GM23338 (cell line): ENCODE data around the gene SEMA3E. TPM values are rescaled to one million over a fixed set of nuclear protein-coding genes. Genes with fewer than 3 reads are reported as not detected.

Experiments used
- ATAC-seq: fragments of 200-7000 bp; cut with Tn5 transposase; 3 replicates; pipeline ENCODE4 v1.9.1; 2020
- DNase-seq: peaks from one replicate; pipeline ENCODE4 v3.0.0-alpha.2; 2015; ENCODE audit warnings: low spot score
- H2AFZ ChIP-seq: fragments of 200-600 bp; sonication (generic); 2 replicates; pipeline ENCODE4 v1.8.0; 2016; ENCODE audit warnings: antibody characterized with exemption, mild to moderate bottlenecking, moderate library complexity
- H3F3A ChIP-seq: fragments of 200-600 bp; sonication (generic); replicated peaks from 2 replicates; pipeline ENCODE4 v1.8.0; 2017; ENCODE audit warnings: antibody characterized with exemption, mixed run types, low read depth
- H3K27ac ChIP-seq: fragments of 200-600 bp; sonication (generic); 2 replicates; pipeline ENCODE4 v1.6.1; 2016; ENCODE audit warnings: low read depth
- H3K27me3 ChIP-seq: fragments of 200-600 bp; sonication (generic); 2 replicates; pipeline ENCODE4 v1.8.0; 2016; ENCODE audit warnings: mild to moderate bottlenecking, mixed run types, moderate library complexity; ENCODE audit not compliant: insufficient read depth
- H3K36me3 ChIP-seq: fragments of 200-600 bp; sonication (generic); 2 replicates; pipeline ENCODE4 v1.8.0; 2016; ENCODE audit warnings: mild to moderate bottlenecking; ENCODE audit not compliant: insufficient read depth
- H3K4me1 ChIP-seq: fragments of 200-600 bp; sonication (generic); 2 replicates; pipeline ENCODE4 v1.8.0; 2016; ENCODE audit warnings: mild to moderate bottlenecking, moderate library complexity; ENCODE audit not compliant: insufficient read depth
- H3K4me2 ChIP-seq: fragments of 200-600 bp; sonication (generic); 2 replicates; pipeline ENCODE4 v1.7.1; 2017; ENCODE audit warnings: mixed run types
- H3K4me3 ChIP-seq: fragments of 200-600 bp; sonication (generic); 2 replicates; pipeline ENCODE4 v1.6.1; 2016; ENCODE audit warnings: mixed run types
- H3K79me2 ChIP-seq: fragments of 200-600 bp; sonication (generic); replicated peaks from 2 replicates; pipeline ENCODE4 v1.8.0; 2017; ENCODE audit warnings: mild to moderate bottlenecking; ENCODE audit not compliant: insufficient read depth
- H3K9me2 ChIP-seq: fragments of 200-600 bp; sonication (generic); 2 replicates; pipeline ENCODE4 v1.8.0; 2017; ENCODE audit not compliant: insufficient read depth
- H4K20me1 ChIP-seq: fragments of 200-600 bp; sonication (generic); replicated peaks from 2 replicates; pipeline ENCODE4 v1.8.0; 2017; ENCODE audit warnings: mild to moderate bottlenecking; ENCODE audit not compliant: insufficient read depth
- H3K27ac Mint-ChIP-seq: 2 replicates; pipeline ENCODE4 v1.8.0; 2020; ENCODE audit warnings: inconsistent platforms, mild to moderate bottlenecking, moderate library complexity, mixed read lengths
- H3K27me3 Mint-ChIP-seq: 3 replicates; pipeline ENCODE4 v1.8.0; 2022; ENCODE audit warnings: low read depth, mild to moderate bottlenecking, moderate library complexity, mixed read lengths, inconsistent platforms; ENCODE audit not compliant: insufficient read depth, poor library complexity
- H3K36me3 Mint-ChIP-seq: 3 replicates; pipeline ENCODE4 v1.8.0; 2021; ENCODE audit warnings: low read depth, mild to moderate bottlenecking, inconsistent platforms, moderate library complexity, mixed read lengths
- H3K4me1 Mint-ChIP-seq: 3 replicates; pipeline ENCODE4 v1.8.0; 2020; ENCODE audit warnings: mild to moderate bottlenecking, inconsistent platforms, mixed read lengths
- H3K4me3 Mint-ChIP-seq: 3 replicates; pipeline ENCODE4 v1.8.0; 2021; ENCODE audit warnings: moderate library complexity, mild to moderate bottlenecking, inconsistent platforms, mixed read lengths
- H3K9me3 Mint-ChIP-seq: 3 replicates; pipeline ENCODE4 v1.8.0; 2020; ENCODE audit warnings: moderate library complexity, mild to moderate bottlenecking, inconsistent platforms, mixed read lengths
- CREB1 ChIP-seq: fragments of 250-450 bp; sonication (Bioruptor Pico); IDR thresholded peaks from 2 replicates; pipeline ENCODE4 v1.5.0; 2020; ENCODE audit warnings: low read depth, mild to moderate bottlenecking, moderate library complexity
- EZH2 ChIP-seq: fragments of 200-600 bp; sonication (generic); IDR thresholded peaks from one replicate; pipeline ENCODE4 v1.8.0; 2017; ENCODE audit warnings: antibody characterized with exemption, mild to moderate bottlenecking, low read depth; ENCODE audit not compliant: unreplicated experiment
- EZH2phosphoT487 ChIP-seq: fragments of 200-600 bp; sonication (generic); IDR thresholded peaks from one replicate; pipeline ENCODE4 v1.8.1; 2018; ENCODE audit warnings: antibody characterized with exemption; ENCODE audit not compliant: unreplicated experiment
- NANOG ChIP-seq: IDR thresholded peaks from 2 replicates; pipeline ENCODE4 v1.6.1; 2016; ENCODE audit warnings: antibody characterized with exemption, borderline replicate concordance
- POLR2AphosphoS5 ChIP-seq: IDR thresholded peaks from 2 replicates; pipeline ENCODE4 v1.6.1; 2016; ENCODE audit warnings: antibody characterized with exemption, low read depth
- STAT1 ChIP-seq: IDR thresholded peaks from one replicate; pipeline ENCODE4 v1.6.1; 2016; ENCODE audit warnings: antibody characterized with exemption; ENCODE audit not compliant: unreplicated experiment
- ZNF114 ChIP-seq: fragments of 250-450 bp; sonication (Bioruptor Pico); IDR thresholded peaks from 2 replicates; pipeline ENCODE4 v1.5.0; 2020; ENCODE audit warnings: mild to moderate bottlenecking, moderate library complexity
- polyA plus RNA-seq: library from polyadenylated mRNA; unstranded; fragments of >200 nt; fragmentation: Nextera tagmentation; extraction: Ambion mirVana; gene quantifications from 2 replicates; pipeline ENCODE4 v1.2.1, GENCODE V29; 2016
- total RNA-seq: library from RNA; depleted of rRNA; stranded (reverse); fragments of >200 nt; shearing (Covaris generic); gene quantifications from 2 replicates; pipeline ENCODE4 v1.2.3, GENCODE V29; 2014
- TF ChIP-seq, protein P1 (sequence below): IDR thresholded peaks from one replicate; pipeline ENCODE4 v1.6.1; 2018; ENCODE audit warnings: antibody characterized with exemption; ENCODE audit not compliant: unreplicated experiment
- TF ChIP-seq, protein P2 (sequence below), 2 experiments: fragments of 200-600 bp in 1 of 2; sonication (generic) in 1 of 2; conservative IDR thresholded peaks; 2 replicates each; pipeline versions ENCODE4 v1.5.1 to v1.6.1; 2016 to 2017; ENCODE audit warnings: antibody characterized with exemption in 2 of 2, low read depth in 2 of 2, mild to moderate bottlenecking in 2 of 2, moderate library complexity in 1 of 2
- TF ChIP-seq, protein P3 (sequence below): IDR thresholded peaks from 2 replicates; pipeline ENCODE4 v1.6.1; 2016; ENCODE audit warnings: antibody characterized with exemption

SEMA3E gene
- total and polyA plus RNA-seq, 2 experiments from 2014 or later: 5.4 to 15.7 TPM

DNA sequence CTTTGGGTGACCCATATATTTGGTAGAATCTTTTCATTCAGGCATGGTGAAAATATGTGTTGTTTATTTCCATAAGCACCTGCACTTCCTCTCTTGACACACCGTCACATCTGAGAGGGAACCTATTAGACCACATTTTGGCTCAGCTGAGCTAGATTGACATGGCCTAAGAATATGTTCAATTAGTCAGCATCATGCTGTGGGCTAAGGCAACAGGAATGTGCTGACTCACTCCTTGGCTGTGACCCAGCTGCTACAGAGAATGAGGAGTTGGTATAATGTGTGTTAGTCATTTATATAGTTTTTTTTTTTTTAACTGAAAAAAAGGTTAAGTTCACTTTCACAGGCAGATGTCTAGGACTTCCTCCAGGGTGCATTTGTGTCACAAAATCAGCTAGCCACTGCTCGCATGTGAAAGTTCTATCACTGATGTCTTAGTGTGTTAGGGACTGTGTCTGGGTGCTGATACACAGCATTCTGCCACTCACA lies 180.6 kb downstream of the SEMA3E start:
- H3K4me1 ChIP-seq: peaks cover 37% of the 10 kb centered on the region
- H3K27ac ChIP-seq: peak overlapping the region; percentile 94
- Mint-ChIP-seq H3K27me3 (peaks cover 26% of the 10 kb centered on the region), H3K27ac (peak overlapping the region; percentile 95), H3K36me3 (peaks cover 41% of the 10 kb centered on the region), H3K9me3 (no peaks in the 10 kb centered on the region), H3K4me3 (no peak overlapping the region), H3K4me1 (peaks cover 43% of the 10 kb centered on the region)
- H3K27me3 ChIP-seq: no peaks in the 10 kb centered on the region
- H3K36me3 ChIP-seq: no peaks in the 10 kb centered on the region
- H3K9me2 ChIP-seq: no peaks in the 10 kb centered on the region
- H3K4me2 ChIP-seq: 0 out of 2 replicates have a peak overlapping the region, but pooled peaks have one; percentile 3
- H4K20me1 ChIP-seq: no peaks in the 10 kb centered on the region
- no peak overlapping the region for H2AFZ ChIP-seq
- no peak overlapping the region for H3K4me3 ChIP-seq
- H3F3A ChIP-seq: peaks cover 9% of the 10 kb centered on the region
- TF ChIP-seq NANOG: no peak
- TF ChIP-seq POLR2AphosphoS5: peak; percentile 85
- TF ChIP-seq, protein P1, sequence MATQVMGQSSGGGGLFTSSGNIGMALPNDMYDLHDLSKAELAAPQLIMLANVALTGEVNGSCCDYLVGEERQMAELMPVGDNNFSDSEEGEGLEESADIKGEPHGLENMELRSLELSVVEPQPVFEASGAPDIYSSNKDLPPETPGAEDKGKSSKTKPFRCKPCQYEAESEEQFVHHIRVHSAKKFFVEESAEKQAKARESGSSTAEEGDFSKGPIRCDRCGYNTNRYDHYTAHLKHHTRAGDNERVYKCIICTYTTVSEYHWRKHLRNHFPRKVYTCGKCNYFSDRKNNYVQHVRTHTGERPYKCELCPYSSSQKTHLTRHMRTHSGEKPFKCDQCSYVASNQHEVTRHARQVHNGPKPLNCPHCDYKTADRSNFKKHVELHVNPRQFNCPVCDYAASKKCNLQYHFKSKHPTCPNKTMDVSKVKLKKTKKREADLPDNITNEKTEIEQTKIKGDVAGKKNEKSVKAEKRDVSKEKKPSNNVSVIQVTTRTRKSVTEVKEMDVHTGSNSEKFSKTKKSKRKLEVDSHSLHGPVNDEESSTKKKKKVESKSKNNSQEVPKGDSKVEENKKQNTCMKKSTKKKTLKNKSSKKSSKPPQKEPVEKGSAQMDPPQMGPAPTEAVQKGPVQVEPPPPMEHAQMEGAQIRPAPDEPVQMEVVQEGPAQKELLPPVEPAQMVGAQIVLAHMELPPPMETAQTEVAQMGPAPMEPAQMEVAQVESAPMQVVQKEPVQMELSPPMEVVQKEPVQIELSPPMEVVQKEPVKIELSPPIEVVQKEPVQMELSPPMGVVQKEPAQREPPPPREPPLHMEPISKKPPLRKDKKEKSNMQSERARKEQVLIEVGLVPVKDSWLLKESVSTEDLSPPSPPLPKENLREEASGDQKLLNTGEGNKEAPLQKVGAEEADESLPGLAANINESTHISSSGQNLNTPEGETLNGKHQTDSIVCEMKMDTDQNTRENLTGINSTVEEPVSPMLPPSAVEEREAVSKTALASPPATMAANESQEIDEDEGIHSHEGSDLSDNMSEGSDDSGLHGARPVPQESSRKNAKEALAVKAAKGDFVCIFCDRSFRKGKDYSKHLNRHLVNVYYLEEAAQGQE: no peak
- TF ChIP-seq, protein P2, sequence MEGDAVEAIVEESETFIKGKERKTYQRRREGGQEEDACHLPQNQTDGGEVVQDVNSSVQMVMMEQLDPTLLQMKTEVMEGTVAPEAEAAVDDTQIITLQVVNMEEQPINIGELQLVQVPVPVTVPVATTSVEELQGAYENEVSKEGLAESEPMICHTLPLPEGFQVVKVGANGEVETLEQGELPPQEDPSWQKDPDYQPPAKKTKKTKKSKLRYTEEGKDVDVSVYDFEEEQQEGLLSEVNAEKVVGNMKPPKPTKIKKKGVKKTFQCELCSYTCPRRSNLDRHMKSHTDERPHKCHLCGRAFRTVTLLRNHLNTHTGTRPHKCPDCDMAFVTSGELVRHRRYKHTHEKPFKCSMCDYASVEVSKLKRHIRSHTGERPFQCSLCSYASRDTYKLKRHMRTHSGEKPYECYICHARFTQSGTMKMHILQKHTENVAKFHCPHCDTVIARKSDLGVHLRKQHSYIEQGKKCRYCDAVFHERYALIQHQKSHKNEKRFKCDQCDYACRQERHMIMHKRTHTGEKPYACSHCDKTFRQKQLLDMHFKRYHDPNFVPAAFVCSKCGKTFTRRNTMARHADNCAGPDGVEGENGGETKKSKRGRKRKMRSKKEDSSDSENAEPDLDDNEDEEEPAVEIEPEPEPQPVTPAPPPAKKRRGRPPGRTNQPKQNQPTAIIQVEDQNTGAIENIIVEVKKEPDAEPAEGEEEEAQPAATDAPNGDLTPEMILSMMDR (conservative IDR thresholded peaks at IDR 0.05; ENCODE audit: low read depth in 2 of 2): no peak
- ATAC-seq (peak; percentile 63), DNase-seq (peak; percentile 83)
- H3K79me2 ChIP-seq: peaks cover 4% of the 10 kb centered on the region

DNA sequence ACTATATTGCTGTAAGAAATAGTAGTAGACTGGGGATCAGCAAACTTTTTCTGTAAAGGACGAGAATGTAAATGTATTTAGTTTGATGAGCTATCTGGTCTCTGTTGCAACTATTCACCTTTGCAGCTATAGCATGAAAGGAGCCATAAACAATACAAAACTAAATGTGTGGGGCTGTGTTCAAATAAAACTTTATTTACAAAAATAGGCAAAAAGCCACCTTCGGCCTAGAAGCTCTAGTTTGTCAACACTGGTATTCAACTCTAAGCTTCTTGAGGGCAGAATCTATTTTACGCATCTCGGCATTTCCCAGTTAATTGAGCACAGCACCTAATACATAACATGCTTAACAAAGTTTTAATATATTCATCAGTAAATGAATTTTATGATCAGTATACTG lies 181.4 kb downstream of the SEMA3E start:
- no peak overlapping the region for H3K4me3 ChIP-seq
- H3K36me3 ChIP-seq: no peaks in the 10 kb centered on the region
- peaks cover 9% of the 10 kb centered on the region for H3F3A ChIP-seq
- H3K4me2 ChIP-seq: no peak overlapping the region
- no peaks in the 10 kb centered on the region for H4K20me1 ChIP-seq
- H3K9me2 ChIP-seq: no peaks in the 10 kb centered on the region
- Mint-ChIP-seq H3K36me3 (peaks cover 47% of the 10 kb centered on the region), H3K4me1 (peaks cover 40% of the 10 kb centered on the region), H3K4me3 (0 out of 3 replicates have a peak overlapping the region, but pooled peaks have one; percentile 40), H3K27me3 (peaks cover 27% of the 10 kb centered on the region), H3K9me3 (no peaks in the 10 kb centered on the region), H3K27ac (peak overlapping the region; percentile 92)
- ATAC-seq (no peak), DNase-seq (peak; percentile 45)
- no peaks in the 10 kb centered on the region for H3K27me3 ChIP-seq
- peaks cover 31% of the 10 kb centered on the region for H3K4me1 ChIP-seq
- no peak overlapping the region for H2AFZ ChIP-seq
- peak overlapping the region; percentile 94 for H3K27ac ChIP-seq
- peaks cover 4% of the 10 kb centered on the region for H3K79me2 ChIP-seq
- TF ChIP-seq, protein P3, sequence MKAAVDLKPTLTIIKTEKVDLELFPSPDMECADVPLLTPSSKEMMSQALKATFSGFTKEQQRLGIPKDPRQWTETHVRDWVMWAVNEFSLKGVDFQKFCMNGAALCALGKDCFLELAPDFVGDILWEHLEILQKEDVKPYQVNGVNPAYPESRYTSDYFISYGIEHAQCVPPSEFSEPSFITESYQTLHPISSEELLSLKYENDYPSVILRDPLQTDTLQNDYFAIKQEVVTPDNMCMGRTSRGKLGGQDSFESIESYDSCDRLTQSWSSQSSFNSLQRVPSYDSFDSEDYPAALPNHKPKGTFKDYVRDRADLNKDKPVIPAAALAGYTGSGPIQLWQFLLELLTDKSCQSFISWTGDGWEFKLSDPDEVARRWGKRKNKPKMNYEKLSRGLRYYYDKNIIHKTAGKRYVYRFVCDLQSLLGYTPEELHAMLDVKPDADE: no peak
- no peak for TF ChIP-seq ZNF114 (CRISPR knock-in tag)
- TF ChIP-seq, protein P2 (conservative IDR thresholded peaks at IDR 0.05; ENCODE audit: low read depth in 2 of 2): no peak
- TF ChIP-seq EZH2: no peak
- no peak for TF ChIP-seq STAT1
- no peak for TF ChIP-seq CREB1 (CRISPR knock-in tag)
- no peak for TF ChIP-seq EZH2phosphoT487
